Heart right ventricle (tissue), 16 donors: ENCODE results near the gene SPTB. TPM values are rescaled to one million over a fixed set of nuclear protein-coding genes. Genes with fewer than 3 reads are reported as not detected.
A peak's percentile ranks its signal among the peaks of the same experiment; 100 is the strongest.

Experiments
- ATAC-seq, 8 donors: fragments of 200-7000 bp; cut with Tn5 transposase; one replicate each; pipeline ENCODE4 v1.9.1; 2020; ENCODE audit warnings: mild to moderate bottlenecking in 8 of 8, moderate library complexity in 8 of 8, moderate number of reproducible peaks in 1 of 8
- DNase-seq, 2 donors: peaks; one replicate each; pipeline ENCODE4 v3.0.0-alpha.2; 2020
- H3K27ac ChIP-seq, 10 donors: fragments of 200-600 bp; sonication (generic) in 2 of 10; one replicate each; pipeline versions ENCODE4 v1.5.0 to v1.8.0; 2020 to 2022; ENCODE audit warnings: mild to moderate bottlenecking in 3 of 10
- H3K27me3 ChIP-seq, 7 donors: fragments of 200-600 bp; one replicate each; pipeline ENCODE4 v1.8.0; 2021 to 2022; ENCODE audit warnings: mild to moderate bottlenecking in 2 of 7
- H3K36me3 ChIP-seq, 9 donors: fragments of 200-600 bp; sonication (generic) in 1 of 9; one replicate each; pipeline versions ENCODE4 v1.5.0 to v1.8.0; 2020 to 2022; ENCODE audit warnings: mild to moderate bottlenecking in 2 of 9
- H3K4me1 ChIP-seq, 9 donors: fragments of 200-600 bp; sonication (generic) in 1 of 9; one replicate each; pipeline versions ENCODE4 v1.5.0 to v1.8.0; 2020 to 2022; ENCODE audit warnings: mild to moderate bottlenecking in 4 of 9
- H3K4me3 ChIP-seq, 10 donors: fragments of 200-600 bp; sonication (generic) in 2 of 10; one replicate each; pipeline versions ENCODE4 v1.5.0 to v1.8.0; 2020 to 2022; ENCODE audit warnings: mild to moderate bottlenecking in 7 of 10, moderate library complexity in 2 of 10
- H3K9me3 ChIP-seq, 11 donors: fragments of 200-600 bp in 10 of 11; sonication (generic) in 2 of 11; one replicate each; pipeline versions ENCODE4 v1.5.0 to v1.8.0; 2013 to 2022; ENCODE audit warnings: mild to moderate bottlenecking in 2 of 11, control low read depth in 1 of 11, moderate library complexity in 1 of 11
- CTCF ChIP-seq, 9 donors: fragments of 200-600 bp; sonication (generic) in 2 of 9; IDR thresholded peaks; one replicate each; pipeline versions ENCODE4 v1.5.0 to v1.8.0; 2021 to 2022; ENCODE audit warnings: antibody characterized with exemption in 9 of 9, mild to moderate bottlenecking in 5 of 9, moderate library complexity in 1 of 9
- WGBS, 2 donors: extraction: QIAGEN DNeasy Blood & Tissue Kit; methylation state at CpG; one replicate each; pipeline ENCODE4 v1.1.7; 2013; ENCODE audit warnings: inconsistent platforms in 1 of 2; 5-methylcytosine and 5-hydroxymethylcytosine counted together
- intact Hi-C, 10 donors: fragments of 100-400 bp; cut with DNase I; formaldehyde crosslinking; loops; one replicate each; pipeline versions ENCODE4 v1.11.1 to v1.14.2; 2022
- polyA plus RNA-seq, 2 donors: library from polyadenylated mRNA; stranded (reverse); fragments of 200-250 nt; gene quantifications; one replicate each; pipeline ENCODE4 v1.2.3, GENCODE V29; 2013
- total RNA-seq, 10 donors: library from RNA; stranded (reverse); fragmentation: NEBNext Ultra II Directional in 3 of 10; extraction: Animal tissue kit (Norgen Biotek cat#: 25700) in 3 of 10; gene quantifications; one replicate each; pipeline versions ENCODE4 v1.2.1 to v1.2.4, GENCODE V29; 2021 to 2023
- donor health status: Arrhythmogenic right ventricular cardiomyopathy.
- donor health status: ischemic (EF 13 %, LVEDD 7.1; RV severe dilation, severe dysfunction).
- donor health status: healthy with polysubstance abuse.
- donor health status: DM: no; HTN: yes; CAD: no.
- donor health status: DM: no; HTN: no; CAD: no.
- donor health status: ischemic (EF 25% LVEDD 6.9; RV normal size, moderate dysfunction).
- donor health status: ischemic (EF 25% LVEDD 5.7; RV mildly dilated, moderate dysfunction).
- donor health status: healthy.
- donor health status: DM: yes; HTN: yes; CAD: no.
- donor health status: Ischemic cardiomyopathy.
- donor health status: ischemic (EF 35%, LVEDD 5.7; RV mildly dilated, moderate dysfunction).
- donor health status: nonischemic (EF 11% LVEDD 7.7; RV severe dilation, severe dysfunction).
- donor health status: DM: yes; HTN: yes; CAD: no.
- donor health status: PGD.
- donor health status: ischemic (EF 29% LVEDD 5.4; RV normal size, mild dysfunction).
- donor health status: nonischemic (EF 23%, LVEDD 6.1; RV moderate dilation, normal function).

The SPTB gene
- total and polyA plus RNA-seq, 12 donors = 24.0 to 114 (median 92.1) TPM

GRCh38 chr14:64845878-64846277 lies 33.8 kb downstream of the SPTB start:
- Histone ChIP-seq H3K4me3 (no peak overlapping the region), H3K4me1 (peaks cover 0 to 56% (median 18%) of the 10 kb centered on the region in 9 donors), H3K27me3 (peaks cover 0 to 30% (median 6%) of the 10 kb centered on the region in 7 donors), H3K9me3 (no peaks in the 10 kb centered on the region), H3K36me3 (no peaks in the 10 kb centered on the region), H3K27ac (no peak overlapping the region)
- TF ChIP-seq CTCF (IDR thresholded peaks at IDR 0.05) = no peak
- DNase-seq (no peak), ATAC-seq (no peak)
- 48 to 52% methylated on average over 6 of the region's 6 CpGs for WGBS, 2 donors
- intact Hi-C loops = loop anchor here in 1 of 10 donors (10.0 kb wide), 1 partner anchor 1919 kb away; no protein-coding TSS in a partner anchor

- H3K4me1 ChIP-seq = peaks cover 0 to 64% (median 18%) of the 10 kb centered on the region in 9 donors
- intact Hi-C loops = loop anchor here in 4 of 10 donors (5.0 to 10.0 kb wide), 3 partner anchors 32 to 1920 kb away; partner anchors contain the start of gene SPTB (in 3 of the 4)
- ATAC-seq = no peak
These were observed 34.7 kb downstream of the SPTB start for GRCh38 chr14:64844969-64845536.

GRCh38 chr14:64844272-64844671 lies 35.4 kb downstream of the SPTB start:
- peak overlapping the region in 6 of 10 donors; percentile 7 to 48 (median 14) for H3K27ac ChIP-seq
- peaks cover 0 to 71% (median 18%) of the 10 kb centered on the region in 9 donors for H3K4me1 ChIP-seq

More at GRCh38 chr14:64844969-64845536, 34.7 kb downstream of the SPTB start:
- Histone ChIP-seq H3K27ac (peak overlapping the region in 3 of 10 donors; percentile 7 to 48 (median 11)), H3K9me3 (no peaks in the 10 kb centered on the region), H3K4me3 (no peak overlapping the region), H3K36me3 (no peaks in the 10 kb centered on the region), H3K27me3 (peaks cover 0 to 30% (median 6%) of the 10 kb centered on the region in 7 donors)
- DNase-seq = no peak
- WGBS, 2 donors = 24 to 36% methylated on average over 3 of the region's 3 CpGs
- TF ChIP-seq CTCF (IDR thresholded peaks at IDR 0.05) = no peak

GRCh38 chr14:64843548-64843947 lies 36.2 kb downstream of the SPTB start:
- peak overlapping the region in 6 of 10 donors; percentile 14 to 90 (median 51) for H3K27ac ChIP-seq
- ATAC-seq = no peak
- TF ChIP-seq CTCF (IDR thresholded peaks at IDR 0.05) = no peak

More at GRCh38 chr14:64844272-64844671, 35.4 kb downstream of the SPTB start:
- intact Hi-C loops = loop anchor here in 4 of 10 donors (5.0 to 10.0 kb wide), 3 partner anchors 33 to 1921 kb away; partner anchors contain the start of gene SPTB (in 3 of the 4)
- DNase-seq (no peak), ATAC-seq (no peak)
- 52 to 73% methylated on average over 2 of the region's 2 CpGs for WGBS, 2 donors
- no peak for TF ChIP-seq CTCF (IDR thresholded peaks at IDR 0.05)
- Histone ChIP-seq H3K27me3 (peaks cover 0 to 30% (median 6%) of the 10 kb centered on the region in 7 donors), H3K9me3 (no peaks in the 10 kb centered on the region), H3K4me3 (no peak overlapping the region), H3K36me3 (no peaks in the 10 kb centered on the region)

More at GRCh38 chr14:64843548-64843947, 36.2 kb downstream of the SPTB start:
- Histone ChIP-seq H3K36me3 (no peaks in the 10 kb centered on the region), H3K27me3 (peaks cover 0 to 31% (median 7%) of the 10 kb centered on the region in 7 donors), H3K4me3 (no peak overlapping the region), H3K4me1 (peaks cover 0 to 71% (median 18%) of the 10 kb centered on the region in 9 donors), H3K9me3 (peaks cover 0 to 4% (median 0%) of the 10 kb centered on the region in 11 donors)
- no peak for DNase-seq
- WGBS, 2 donors = 58 to 59% methylated on average over 6 of the region's 6 CpGs
- intact Hi-C loops = loop anchor here in 4 of 10 donors (5.0 to 10.0 kb wide), 3 partner anchors 34 to 1921 kb away; partner anchors contain the start of gene SPTB (in 3 of the 4)
